Nephron (organoid): ENCODE results near the gene RYR3.

Source experiments
- H3K27ac Mint-ChIP-seq, 3 experiments: 2 replicates each; pipeline ENCODE4 v1.8.0; 2020; ENCODE audit warnings: mixed read lengths in 3 of 3, mild to moderate bottlenecking in 2 of 3, moderate library complexity in 1 of 3
- H3K27me3 Mint-ChIP-seq: 2 replicates; pipeline ENCODE4 v1.8.0; 2021; ENCODE audit warnings: low read depth, mild to moderate bottlenecking, moderate library complexity, mixed read lengths
- H3K36me3 Mint-ChIP-seq: 2 replicates; pipeline ENCODE4 v1.8.0; 2020; ENCODE audit warnings: low read depth, mixed read lengths
- H3K4me1 Mint-ChIP-seq: 2 replicates; pipeline ENCODE4 v1.8.0; 2020; ENCODE audit warnings: mixed read lengths
- H3K4me3 Mint-ChIP-seq, 3 experiments: 2 replicates each; pipeline ENCODE4 v1.8.0; 2020; ENCODE audit warnings: mild to moderate bottlenecking in 3 of 3, mixed read lengths in 3 of 3, moderate library complexity in 2 of 3
- H3K9me3 Mint-ChIP-seq: 2 replicates; pipeline ENCODE4 v1.8.0; 2020; ENCODE audit warnings: mixed read lengths
- CTCF ChIP-seq, 3 experiments: fragments of 200-600 bp; sonication (generic); IDR thresholded peaks; one replicate each; pipeline ENCODE4 v1.5.0; 2021; ENCODE audit warnings: antibody characterized with exemption in 3 of 3; ENCODE audit not compliant: unreplicated experiment in 3 of 3

The RYR3 gene

GRCh38 chr15:33539825-33540573 is 229.2 kb downstream of the RYR3 start:
- Mint-ChIP-seq H3K9me3 (no peaks in the 10 kb centered on the region), H3K4me1 (no peaks in the 10 kb centered on the region), H3K4me3 (no peak overlapping the region), H3K36me3 (no peaks in the 10 kb centered on the region), H3K27ac (no peak overlapping the region), H3K27me3 (peaks cover 7% of the 10 kb centered on the region)
- no peak for TF ChIP-seq CTCF (IDR thresholded peaks at IDR 0.05; ENCODE audit: unreplicated experiment in 3 of 3)

GRCh38 chr15:33543957-33544356 is 233.2 kb downstream of the RYR3 start:
- Mint-ChIP-seq H3K9me3 (no peaks in the 10 kb centered on the region), H3K4me1 (no peaks in the 10 kb centered on the region), H3K27ac (no peak overlapping the region), H3K36me3 (no peaks in the 10 kb centered on the region), H3K27me3 (peaks cover 7% of the 10 kb centered on the region), H3K4me3 (no peak overlapping the region)
- TF ChIP-seq CTCF (IDR thresholded peaks at IDR 0.05; ENCODE audit: unreplicated experiment in 3 of 3): no peak

- Mint-ChIP-seq H3K36me3 (no peaks in the 10 kb centered on the region), H3K9me3 (no peaks in the 10 kb centered on the region), H3K4me3 (no peak overlapping the region)
These were observed 235.1 kb downstream of the RYR3 start for GRCh38 chr15:33545866-33546265.

DNA sequence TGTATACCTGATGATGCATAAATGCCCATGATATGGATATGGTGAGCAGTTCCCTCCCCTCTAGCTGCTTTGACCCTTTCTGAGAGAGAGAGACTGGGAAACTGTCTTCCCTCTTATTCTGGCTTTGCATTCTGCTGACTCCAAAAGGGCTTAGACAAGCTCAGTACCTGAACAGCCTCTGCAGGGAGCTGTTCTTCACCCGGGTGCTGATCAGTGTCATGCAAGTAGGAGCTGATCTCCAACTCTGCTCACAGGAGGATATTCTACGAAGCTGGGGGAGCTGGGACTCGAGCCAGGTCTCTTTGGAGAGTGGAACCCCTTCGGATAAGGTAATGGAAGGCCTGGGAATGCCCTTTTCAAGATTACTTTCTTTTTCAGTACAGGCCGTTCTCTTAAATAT is 237.1 kb downstream of the RYR3 start:
- Mint-ChIP-seq H3K4me3 (no peak overlapping the region), H3K4me1 (no peaks in the 10 kb centered on the region), H3K36me3 (no peaks in the 10 kb centered on the region), H3K27me3 (peaks cover 5% of the 10 kb centered on the region), H3K27ac (no peak overlapping the region), H3K9me3 (no peaks in the 10 kb centered on the region)
- TF ChIP-seq CTCF (IDR thresholded peaks at IDR 0.05; ENCODE audit: unreplicated experiment in 3 of 3): no peak

More at GRCh38 chr15:33545866-33546265, 235.1 kb downstream of the RYR3 start:
- H3K27ac Mint-ChIP-seq: no peak overlapping the region
- peaks cover 5% of the 10 kb centered on the region for H3K27me3 Mint-ChIP-seq
- no peaks in the 10 kb centered on the region for H3K4me1 Mint-ChIP-seq
- TF ChIP-seq CTCF (IDR thresholded peaks at IDR 0.05; ENCODE audit: unreplicated experiment in 3 of 3): no peak

GRCh38 chr15:33551860-33552259 is 241.1 kb downstream of the RYR3 start:
- no peak overlapping the region for H3K27ac Mint-ChIP-seq
- no peaks in the 10 kb centered on the region for H3K4me1 Mint-ChIP-seq
- peaks cover 9% of the 10 kb centered on the region for H3K27me3 Mint-ChIP-seq
- H3K36me3 Mint-ChIP-seq: no peaks in the 10 kb centered on the region
- no peaks in the 10 kb centered on the region for H3K9me3 Mint-ChIP-seq
- no peak for TF ChIP-seq CTCF (IDR thresholded peaks at IDR 0.05; ENCODE audit: unreplicated experiment in 3 of 3)
- H3K4me3 Mint-ChIP-seq: no peak overlapping the region

- no peak for TF ChIP-seq CTCF (IDR thresholded peaks at IDR 0.05; ENCODE audit: unreplicated experiment in 3 of 3)
- no peaks in the 10 kb centered on the region for H3K4me1 Mint-ChIP-seq
- H3K4me3 Mint-ChIP-seq: no peak overlapping the region
- no peak overlapping the region for H3K27ac Mint-ChIP-seq
- H3K36me3 Mint-ChIP-seq: no peaks in the 10 kb centered on the region
- H3K27me3 Mint-ChIP-seq: peaks cover 9% of the 10 kb centered on the region
- no peaks in the 10 kb centered on the region for H3K9me3 Mint-ChIP-seq
These were observed 242.4 kb downstream of the RYR3 start for GRCh38 chr15:33553157-33553556.
